ENCODE results near the gene TXN2. TPM values are rescaled to one million over a fixed set of nuclear protein-coding genes. Genes with fewer than 3 reads are reported as not detected.
A peak's percentile ranks its signal among the peaks of the same experiment; 100 is the strongest.
"Not testable (repeated sequence)": the region's sequence is repeated elsewhere in the genome, so short reads cannot be mapped to it uniquely, and the experiment has no call there.

The TXN2 gene
- polyA plus RNA-seq, 6 donors from 2014 or later = 97.1 to 130 (median 108) TPM

- peaks cover 28 to 40% (median 40%) of the 10 kb centered on the region in 3 donors for H3K4me1 Mint-ChIP-seq
- H3K4me3 Mint-ChIP-seq = peak overlapping the region in 7 of 8 donors; percentile 20 to 85 (median 55)
- DNase-seq = peak; percentile 42
- H3K27ac Mint-ChIP-seq = peak overlapping the region; percentile 41 to 96 (median 78)
- peak; percentile 93 for ATAC-seq (ENCODE audit: low read depth in 2 of 2)
- H3K9me3 Mint-ChIP-seq = no peaks in the 10 kb centered on the region
- H3K36me3 Mint-ChIP-seq = no peaks in the 10 kb centered on the region
- H3K27me3 Mint-ChIP-seq = no peaks in the 10 kb centered on the region
Observed at GRCh38 chr22:36443198-36443770, 38.2 kb downstream of the TXN2 start.

GRCh38 chr22:36442506-36443197 lies 38.8 kb downstream of the TXN2 start:
- Mint-ChIP-seq H3K4me3 (peak overlapping the region in 4 of 8 donors; percentile 12 to 45 (median 25)), H3K36me3 (no peaks in the 10 kb centered on the region), H3K27me3 (no peaks in the 10 kb centered on the region), H3K27ac (peak overlapping the region in 1 of 6 donors; percentile 24), H3K4me1 (peaks cover 25 to 38% (median 37%) of the 10 kb centered on the region in 3 donors), H3K9me3 (no peaks in the 10 kb centered on the region)
- DNase-seq (no peak), ATAC-seq (ENCODE audit: low read depth in 2 of 2) (no peak)

GRCh38 chr22:36440429-36441002 lies 40.9 kb downstream of the TXN2 start:
- no peaks in the 10 kb centered on the region for H3K27me3 Mint-ChIP-seq
- peaks cover 30 to 46% (median 42%) of the 10 kb centered on the region in 3 donors for H3K4me1 Mint-ChIP-seq
- ATAC-seq (ENCODE audit: low read depth in 2 of 2) (no peak), DNase-seq (no peak)
- peak overlapping the region in 2 of 6 donors; percentile 7 to 34 for H3K27ac Mint-ChIP-seq
- H3K36me3 Mint-ChIP-seq = no peaks in the 10 kb centered on the region
- H3K4me3 Mint-ChIP-seq = no peak overlapping the region
- H3K9me3 Mint-ChIP-seq = no peaks in the 10 kb centered on the region

GRCh38 chr22:36439481-36440271 lies 41.8 kb downstream of the TXN2 start:
- H3K4me1 Mint-ChIP-seq = peaks cover 27 to 47% (median 42%) of the 10 kb centered on the region in 3 donors
- no peaks in the 10 kb centered on the region for H3K9me3 Mint-ChIP-seq
- ATAC-seq (ENCODE audit: low read depth in 2 of 2) (no peak), DNase-seq (no peak)
- H3K27ac Mint-ChIP-seq = peak overlapping the region in 2 of 6 donors; percentile 61 to 91
- H3K4me3 Mint-ChIP-seq = peak overlapping the region in 1 of 8 donors; percentile 42
- H3K36me3 Mint-ChIP-seq = no peaks in the 10 kb centered on the region
- H3K27me3 Mint-ChIP-seq = no peaks in the 10 kb centered on the region

GRCh38 chr22:36435516-36436415 lies 45.7 kb downstream of the TXN2 start:
- Mint-ChIP-seq H3K4me1 (peaks cover 17 to 39% (median 36%) of the 10 kb centered on the region in 3 donors), H3K4me3 (peak overlapping the region; percentile 7 to 84 (median 74)), H3K27ac (peak overlapping the region; percentile 86 to 97 (median 95)), H3K9me3 (no peaks in the 10 kb centered on the region), H3K27me3 (no peaks in the 10 kb centered on the region), H3K36me3 (no peaks in the 10 kb centered on the region)
- DNase-seq (peak; percentile 52), ATAC-seq (ENCODE audit: low read depth in 2 of 2) (peak; percentile 88 to 92)

DNA sequence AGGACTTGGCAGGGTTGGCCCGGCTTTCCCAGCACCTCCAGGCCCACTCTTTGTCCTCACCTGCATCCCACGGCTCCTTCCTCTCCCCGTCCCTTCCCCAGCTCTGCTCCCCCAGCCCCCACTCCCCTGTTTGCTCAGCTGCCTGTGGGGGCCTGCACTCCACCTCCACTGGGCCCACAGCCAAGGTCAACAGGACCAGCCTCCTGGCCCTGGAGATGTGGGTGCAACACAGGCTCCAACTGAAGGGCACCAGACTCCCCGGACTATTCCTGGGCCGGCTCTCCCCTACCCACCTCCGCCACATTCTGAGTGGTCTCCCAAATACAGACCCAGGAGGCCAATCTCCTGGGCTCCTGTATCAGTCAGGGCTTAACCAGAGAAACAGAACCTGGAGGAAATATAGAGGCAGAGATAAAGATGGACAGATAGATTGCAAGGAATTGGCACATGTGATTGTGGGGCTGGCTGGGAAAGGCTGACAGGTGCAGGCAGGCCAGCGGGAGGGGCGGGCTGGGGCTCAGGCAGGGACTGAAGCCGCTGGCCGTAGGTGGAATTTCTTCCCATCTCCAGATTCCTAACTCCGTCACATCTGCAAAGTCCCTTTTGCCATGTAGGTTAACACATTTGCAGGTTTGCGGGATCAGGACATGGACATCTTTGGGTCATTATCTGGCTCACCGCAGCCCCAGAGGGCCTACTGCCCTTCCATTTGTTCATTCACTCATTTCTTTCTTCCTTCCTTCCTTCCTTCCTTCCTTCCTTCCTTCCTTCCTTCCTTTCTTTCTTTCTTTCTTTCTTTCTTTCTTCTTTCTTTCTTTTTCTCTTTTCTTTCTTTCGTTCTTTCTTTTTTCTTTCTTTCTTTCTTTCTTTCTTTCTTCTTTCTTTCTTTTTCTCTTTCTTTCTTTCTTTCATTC lies 47.9 kb downstream of the TXN2 start:
- no peak overlapping the region for H3K4me3 Mint-ChIP-seq
- H3K36me3 Mint-ChIP-seq = no peaks in the 10 kb centered on the region
- no peak for ATAC-seq (ENCODE audit: low read depth in 2 of 2)
- DNase-seq = no peak
- H3K27me3 Mint-ChIP-seq = no peaks in the 10 kb centered on the region
- H3K27ac Mint-ChIP-seq = peak overlapping the region in 4 of 6 donors; percentile 26 to 97 (median 62)
- H3K9me3 Mint-ChIP-seq = no peaks in the 10 kb centered on the region
- H3K4me1 Mint-ChIP-seq = peaks cover 16 to 36% (median 36%) of the 10 kb centered on the region in 3 donors

GRCh38 chr22:36432592-36433317 lies 48.7 kb downstream of the TXN2 start:
- no peak for ATAC-seq (ENCODE audit: low read depth in 2 of 2)
- DNase-seq = no peak
- no peaks in the 10 kb centered on the region for H3K9me3 Mint-ChIP-seq
- no peak overlapping the region for H3K4me3 Mint-ChIP-seq
- H3K27ac Mint-ChIP-seq = peak overlapping the region in 2 of 6 donors; percentile 61 to 88
- no peaks in the 10 kb centered on the region for H3K36me3 Mint-ChIP-seq
- H3K4me1 Mint-ChIP-seq = peaks cover 16 to 36% (median 35%) of the 10 kb centered on the region in 3 donors
- no peaks in the 10 kb centered on the region for H3K27me3 Mint-ChIP-seq

DNA sequence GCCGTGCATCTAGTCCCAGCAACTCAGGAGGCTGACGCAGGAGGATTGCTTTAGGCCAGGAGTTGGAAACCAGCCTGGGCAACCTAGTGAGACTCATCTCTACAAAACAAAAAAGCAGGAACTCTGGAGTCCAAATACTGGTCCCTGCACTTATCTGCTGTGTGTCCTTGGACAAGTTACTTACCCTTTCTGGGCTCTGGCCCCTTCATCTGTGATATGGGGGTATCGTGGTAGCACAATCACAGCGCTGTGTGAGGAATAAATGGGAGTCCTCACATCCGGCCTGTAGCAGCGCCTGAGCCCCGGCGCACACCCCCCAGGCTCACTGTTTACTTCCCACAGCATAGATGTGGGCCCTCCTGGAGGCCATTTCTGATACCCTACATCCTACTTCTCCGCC lies 49.5 kb downstream of the TXN2 start:
- no peaks in the 10 kb centered on the region for H3K9me3 Mint-ChIP-seq
- peaks cover 19 to 36% (median 36%) of the 10 kb centered on the region in 3 donors for H3K4me1 Mint-ChIP-seq
- H3K27me3 Mint-ChIP-seq = no peaks in the 10 kb centered on the region
- no peak for ATAC-seq (ENCODE audit: low read depth in 2 of 2)
- no peaks in the 10 kb centered on the region for H3K36me3 Mint-ChIP-seq
- H3K4me3 Mint-ChIP-seq = no peak overlapping the region
- peak overlapping the region in 2 of 6 donors; percentile 20 to 57 for H3K27ac Mint-ChIP-seq
- no peak for DNase-seq

- H3K36me3 Mint-ChIP-seq = no peaks in the 10 kb centered on the region
- ATAC-seq (ENCODE audit: low read depth in 2 of 2) (no peak), DNase-seq (no peak)
Observed at GRCh38 chr22:36430863-36431262, 50.6 kb downstream of the TXN2 start.

DNA sequence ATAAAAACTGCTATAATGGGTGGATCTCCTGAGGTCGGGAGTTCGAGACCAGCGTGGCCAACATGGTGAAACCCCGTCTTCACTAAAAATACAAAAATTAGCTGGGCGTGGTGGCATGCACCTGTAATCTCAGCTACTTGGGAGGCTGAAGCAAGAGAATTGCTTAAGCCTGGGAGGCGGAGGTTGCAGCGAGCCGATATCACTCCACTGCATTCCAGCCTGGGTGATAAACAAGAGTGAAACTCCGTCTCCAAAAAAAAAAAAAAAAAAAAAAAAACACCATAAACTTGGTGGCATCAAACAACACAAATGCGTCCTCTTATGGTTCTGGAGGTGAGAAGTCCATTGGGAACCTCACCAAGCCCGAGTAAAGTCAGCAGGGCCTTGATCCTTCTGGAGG lies 53.5 kb downstream of the TXN2 start:
- not testable (repeated sequence) for H3K27ac Mint-ChIP-seq
- H3K4me1 Mint-ChIP-seq = peaks cover 22 to 33% (median 28%) of the 10 kb centered on the region in 3 donors

More at GRCh38 chr22:36430863-36431262, 50.6 kb downstream of the TXN2 start:
- Mint-ChIP-seq H3K9me3 (peaks cover 0 to 1% (median 0%) of the 10 kb centered on the region in 7 donors), H3K27ac (peak overlapping the region in 1 of 6 donors; percentile 44), H3K4me3 (no peak overlapping the region), H3K27me3 (no peaks in the 10 kb centered on the region), H3K4me1 (peaks cover 22 to 39% (median 39%) of the 10 kb centered on the region in 3 donors)

DNA sequence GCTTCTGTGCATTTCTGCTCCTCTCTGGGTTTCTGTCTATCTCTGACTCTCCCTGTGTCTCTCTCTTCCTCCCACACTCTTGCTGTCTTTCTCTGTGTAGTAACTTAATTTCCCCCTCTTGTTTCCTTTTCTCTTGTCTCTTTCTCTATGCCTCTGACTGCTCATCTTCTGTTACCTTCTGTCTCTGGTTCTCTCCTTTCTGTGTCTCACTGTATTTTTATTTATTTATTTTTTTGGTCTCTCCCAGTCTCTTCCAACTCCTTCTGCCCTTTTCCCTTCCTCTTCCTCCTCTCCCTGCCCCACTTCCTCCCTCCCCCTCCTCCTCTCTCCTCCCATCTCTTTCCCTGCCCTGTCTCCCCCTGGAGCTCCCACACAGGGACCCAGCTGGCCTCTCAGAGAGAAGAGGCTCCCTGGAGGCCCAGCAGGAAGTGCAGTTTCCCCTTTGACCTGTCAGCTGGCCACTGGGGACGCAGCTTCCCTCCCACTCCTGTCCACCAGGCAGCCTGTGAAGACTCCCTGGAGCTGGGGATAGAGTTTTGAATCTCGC lies 55.4 kb downstream of the TXN2 start:
- Mint-ChIP-seq H3K9me3 (peaks cover 0 to 1% (median 0%) of the 10 kb centered on the region in 7 donors), H3K4me3 (peak overlapping the region in 3 of 8 donors; percentile 3 to 61 (median 54)), H3K27me3 (no peaks in the 10 kb centered on the region), H3K27ac (peak overlapping the region in 5 of 6 donors; percentile 18 to 82 (median 60)), H3K36me3 (no peaks in the 10 kb centered on the region), H3K4me1 (peaks cover 26 to 35% (median 29%) of the 10 kb centered on the region in 3 donors)
- DNase-seq = no peak
- ATAC-seq (ENCODE audit: low read depth in 2 of 2) = no peak

More for the DNA sequence above, 53.5 kb downstream of the TXN2 start:
- not testable (repeated sequence) for H3K27me3 Mint-ChIP-seq; DNase-seq; H3K36me3 Mint-ChIP-seq; H3K4me3 Mint-ChIP-seq; H3K9me3 Mint-ChIP-seq; ATAC-seq (ENCODE audit: low read depth in 2 of 2)

Data from naive B cell (primary cell).